ENCODE data around the gene POLD3.
A peak's percentile ranks its signal among the peaks of the same experiment; 100 is the strongest.

Gene POLD3

DNA sequence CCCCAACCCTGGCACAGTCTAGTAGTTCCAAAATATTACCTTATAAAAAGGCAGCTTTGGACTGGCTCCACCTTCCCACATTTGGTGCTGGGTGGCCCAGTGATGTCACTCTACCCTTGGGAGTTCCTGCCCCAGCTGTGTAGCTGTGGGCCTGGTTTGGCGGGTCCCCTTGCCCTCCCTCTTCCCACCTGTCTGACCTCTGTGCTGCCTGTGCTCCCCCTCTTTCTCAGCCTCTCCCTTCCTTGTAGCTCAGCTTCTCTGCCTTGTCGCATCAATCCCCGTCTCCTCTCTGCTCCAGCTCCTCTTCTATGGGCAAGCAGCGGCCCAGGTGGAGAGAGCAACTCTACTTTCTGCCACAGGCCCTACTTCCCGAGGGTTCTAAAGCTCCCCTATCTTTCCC, 84.2 kb downstream of the POLD3 start:
- DNase-seq = no peak

- DNase-seq = no peak
Observed at GRCh38 chr11:74677131-74677530, 84.7 kb downstream of the POLD3 start.

- DNase-seq = no peak
Observed at GRCh38 chr11:74678041-74678440, 85.7 kb downstream of the POLD3 start.

DNA sequence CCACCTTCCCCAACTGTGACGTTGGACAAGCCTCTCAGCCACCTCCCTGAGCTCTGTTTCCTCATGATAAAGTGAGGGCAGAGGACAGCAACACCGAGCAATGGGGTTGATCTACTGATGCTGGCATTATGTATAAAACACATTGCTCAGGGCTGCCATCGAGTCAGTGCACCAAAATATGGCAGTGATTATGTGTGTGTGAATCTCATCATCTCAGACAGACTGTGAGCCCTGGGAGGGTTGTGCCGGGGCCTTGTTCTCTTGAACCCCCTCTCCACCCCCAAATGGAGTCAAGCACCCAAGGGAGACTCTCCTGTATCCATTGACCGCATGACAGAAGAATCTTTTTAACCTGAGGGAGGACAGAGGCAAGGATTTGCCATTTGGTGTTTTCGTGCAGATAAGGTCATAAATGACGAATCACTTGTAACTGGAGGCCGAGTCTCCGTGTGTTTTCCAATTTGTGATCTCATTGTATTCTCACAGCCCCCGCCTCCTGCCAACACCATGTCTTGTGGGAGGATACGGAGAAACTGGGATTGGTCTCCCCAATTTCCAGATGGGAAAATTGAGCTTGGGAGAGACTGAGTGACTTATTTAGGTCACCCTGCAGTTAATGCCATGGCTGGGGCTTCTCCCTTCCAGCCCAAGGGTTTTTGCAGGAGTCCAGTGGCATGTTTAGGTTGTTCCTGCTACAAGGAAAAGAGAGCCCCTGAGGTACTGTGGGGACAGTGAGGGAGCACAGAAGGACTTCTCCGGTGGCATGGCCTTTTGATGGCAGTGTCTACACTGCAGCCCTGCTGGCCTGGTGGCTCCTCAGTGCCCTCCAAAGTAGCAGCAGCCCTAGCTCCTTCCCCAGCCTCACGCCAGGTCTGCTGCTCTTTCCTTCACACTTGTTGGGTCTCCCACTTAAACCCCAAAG, 86.5 kb downstream of the POLD3 start:
- DNase-seq = no peak

DNA sequence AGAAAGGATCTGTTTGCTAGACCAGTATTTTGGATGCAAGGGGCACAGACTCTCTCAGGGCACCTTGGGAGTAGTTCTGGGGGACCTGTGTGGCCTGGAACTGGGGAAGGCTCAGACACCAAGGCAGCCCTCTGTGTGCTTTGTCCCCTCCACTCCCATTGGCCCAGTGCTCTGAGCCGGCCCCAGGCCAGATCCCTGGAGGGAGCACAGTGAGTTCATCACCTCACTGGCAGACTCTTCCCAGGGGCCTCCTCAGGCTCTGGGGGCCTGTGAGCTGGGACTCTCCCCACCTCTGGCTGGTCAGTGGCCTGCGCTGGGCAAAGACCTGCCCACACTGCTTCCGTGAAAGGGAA, 87.1 kb downstream of the POLD3 start:
- no peak for DNase-seq

DNA sequence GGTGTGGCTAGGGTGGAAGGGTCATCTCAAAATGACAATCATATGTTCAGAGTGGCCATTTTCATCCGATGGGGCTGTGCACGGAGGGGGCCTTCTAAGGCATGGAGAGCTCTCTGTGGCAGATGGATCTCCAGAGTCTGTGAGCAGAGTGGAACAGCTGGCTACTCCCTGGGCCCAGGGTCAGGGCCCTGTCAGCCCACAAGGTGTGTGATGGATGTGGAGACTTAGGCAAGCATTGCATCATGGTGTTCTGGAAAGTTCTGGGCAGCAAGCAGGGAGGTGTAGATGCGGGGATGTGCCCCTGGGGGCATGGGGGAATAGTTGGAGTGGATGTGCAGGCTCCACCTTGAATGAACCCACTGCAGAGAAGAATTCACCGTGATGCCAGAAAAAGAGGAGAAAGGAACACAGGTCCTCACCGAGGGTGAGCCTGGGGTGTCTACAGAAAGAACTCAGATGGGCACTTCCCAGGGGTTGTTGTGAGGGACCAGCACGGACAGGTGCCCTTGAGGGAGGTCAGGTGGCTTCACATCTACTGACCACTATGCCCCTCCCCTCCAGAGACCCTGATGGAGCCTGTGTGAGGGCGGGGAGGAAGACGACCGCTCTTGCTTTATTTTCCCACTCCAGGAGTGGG, 87.8 kb downstream of the POLD3 start:
- DNase-seq = no peak

GRCh38 chr11:74680703-74681531, 88.5 kb downstream of the POLD3 start:
- DNase-seq = no peak

DNA sequence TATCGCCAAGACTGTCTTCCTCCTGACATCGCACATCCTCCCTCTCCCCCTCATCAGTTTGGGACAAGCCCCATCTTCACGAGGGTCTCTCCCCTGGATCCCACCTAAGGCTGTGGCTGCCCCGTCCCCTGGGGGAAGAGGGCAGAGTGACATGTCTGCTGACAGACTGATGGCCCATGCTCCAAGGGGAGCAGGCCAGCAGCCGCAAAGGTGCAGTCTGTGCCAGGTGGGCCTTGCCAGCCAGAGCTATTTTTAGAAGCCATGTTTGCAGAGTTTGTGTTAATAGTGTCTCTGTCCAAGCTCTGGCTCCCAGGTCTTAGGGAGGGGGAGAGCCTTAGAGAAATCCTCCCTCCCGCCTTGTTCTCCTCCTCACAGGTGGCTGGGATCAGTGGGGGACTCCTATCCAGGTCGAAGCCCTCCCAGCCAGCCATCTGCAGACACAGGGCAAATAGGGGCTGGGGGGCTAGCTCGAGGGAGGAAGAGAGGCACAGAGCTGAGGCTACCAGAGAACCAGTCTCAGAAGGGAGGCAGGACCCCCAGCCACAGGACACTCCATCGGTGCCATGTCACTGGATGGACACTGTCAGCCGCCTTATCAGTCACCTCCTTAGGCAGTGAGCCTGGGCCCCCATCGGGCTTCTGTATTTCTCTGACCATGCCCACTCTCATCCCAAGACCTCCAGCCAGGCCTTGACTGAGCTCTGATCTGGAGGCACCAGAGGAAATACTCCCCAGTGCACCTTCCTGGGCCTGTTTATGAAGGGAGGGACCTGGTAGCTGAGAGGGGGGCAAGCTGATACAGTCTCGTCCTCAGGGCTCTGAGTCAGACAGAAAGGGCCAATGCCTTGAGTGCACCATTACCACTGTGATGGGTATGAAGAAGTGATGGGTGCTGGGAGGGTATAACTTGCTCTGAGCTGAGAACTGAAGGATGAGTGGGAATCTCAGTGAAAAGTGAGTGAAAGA, 89.6 kb downstream of the POLD3 start:
- DNase-seq = no peak

GRCh38 chr11:74682731-74683278, 90.4 kb downstream of the POLD3 start:
- DNase-seq = no peak

- DNase-seq = no peak
Observed at GRCh38 chr11:74683279-74683871, 91.0 kb downstream of the POLD3 start.

GRCh38 chr11:74683941-74684481, 91.6 kb downstream of the POLD3 start:
- DNase-seq = no peak

- no peak for DNase-seq
Observed at GRCh38 chr11:74684661-74685060, 92.3 kb downstream of the POLD3 start.

DNA sequence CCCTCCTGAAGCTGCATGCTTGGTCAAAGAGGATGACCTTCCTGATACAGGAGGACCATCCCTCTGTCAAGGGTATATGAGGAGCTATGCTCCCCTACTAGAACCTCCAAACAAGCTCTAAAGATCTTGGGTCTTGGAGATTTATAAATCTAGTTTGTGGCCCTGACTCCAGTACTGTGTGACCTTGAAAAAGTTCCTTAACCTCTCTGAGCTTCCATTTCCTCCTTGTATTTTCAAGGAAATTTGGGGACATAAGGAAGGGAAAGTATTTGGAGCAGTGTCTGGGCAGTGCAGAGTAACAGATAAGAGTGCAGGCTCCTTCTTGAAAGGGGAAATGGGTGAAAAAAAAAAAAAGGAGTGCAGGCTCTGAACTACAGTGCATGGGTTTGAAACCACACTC, 93.0 kb downstream of the POLD3 start:
- DNase-seq = no peak

GRCh38 chr11:74685905-74686304, 93.5 kb downstream of the POLD3 start:
- peak in 1 of 2 donors; percentile 22 for DNase-seq

DNA sequence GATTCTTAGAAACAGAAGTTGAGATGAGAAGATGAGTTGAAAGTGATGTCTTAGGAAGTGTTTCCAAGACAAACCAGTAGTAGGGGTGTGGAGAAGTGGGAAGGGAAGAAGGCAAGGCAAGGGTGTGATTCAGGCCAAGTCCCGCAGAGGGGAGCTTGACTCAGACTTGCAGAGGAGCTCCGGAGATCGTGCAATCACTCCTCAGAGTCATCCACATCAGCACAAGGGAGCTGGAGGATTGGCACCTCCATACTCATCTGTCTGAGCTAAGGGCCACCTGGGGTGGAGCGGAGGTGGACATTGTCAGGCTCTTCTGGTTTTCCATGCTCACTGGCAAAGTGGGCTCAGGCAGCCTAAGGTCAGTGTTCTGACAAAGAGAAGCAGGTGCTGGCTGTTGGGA, 94.4 kb downstream of the POLD3 start:
- no peak for DNase-seq

DNA sequence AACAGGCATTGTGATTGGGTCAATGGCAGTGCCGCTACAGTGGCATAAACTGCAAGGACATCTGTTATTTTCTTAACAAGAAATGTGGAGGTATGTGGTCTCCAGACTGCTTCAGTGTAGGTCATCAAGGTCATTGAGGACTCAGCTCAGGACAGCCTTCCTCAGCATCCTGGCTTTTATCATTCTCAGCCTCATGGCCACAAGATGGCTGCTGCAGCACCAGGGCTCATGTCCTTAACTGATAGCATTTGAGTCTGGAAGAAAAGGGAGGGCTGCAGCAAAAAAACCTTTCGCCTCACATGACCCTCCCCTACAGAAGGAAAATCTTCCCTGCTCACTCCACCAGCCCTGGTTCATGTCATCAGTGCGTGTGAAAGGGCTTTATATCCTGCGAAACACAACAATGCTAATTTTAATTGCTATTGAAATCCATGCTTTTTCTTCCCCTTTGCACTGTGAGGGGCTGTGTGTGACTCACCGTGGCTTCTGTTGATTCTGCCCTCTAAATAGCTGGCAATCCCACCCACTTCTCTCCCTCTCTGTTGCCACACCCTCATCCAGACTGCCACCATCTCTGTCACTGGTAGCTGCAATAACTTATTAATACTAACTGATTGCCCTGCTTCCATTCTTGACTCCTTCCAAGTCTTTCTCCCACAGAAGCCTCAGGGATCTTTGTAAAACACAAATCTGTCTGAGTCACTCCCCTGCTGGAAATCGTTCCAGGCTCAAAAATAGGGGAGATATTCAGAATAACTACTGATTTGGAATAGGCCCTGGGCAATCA, 95.0 kb downstream of the POLD3 start:
- DNase-seq = no peak

- no peak for DNase-seq
Observed at GRCh38 chr11:74689666-74690065, 97.3 kb downstream of the POLD3 start.

- DNase-seq = no peak
Observed at GRCh38 chr11:74691755-74692154, 99.4 kb downstream of the POLD3 start.
